Upper lobe of left lung (tissue), 6 donors: Measurements from ENCODE around the gene NUDT2. TPM values are rescaled to one million over a fixed set of nuclear protein-coding genes. Genes with fewer than 3 reads are reported as not detected.
A peak's percentile ranks its signal among the peaks of the same experiment; 100 is the strongest.

Source experiments
- ATAC-seq, 2 donors: fragments of 200-7000 bp; cut with Tn5 transposase; one replicate each; pipeline ENCODE4 v1.9.1; 2022; ENCODE audit warnings: mild to moderate bottlenecking in 2 of 2, moderate library complexity in 2 of 2; ENCODE audit not compliant: low FRiP score in 2 of 2
- DNase-seq, 2 donors: peaks; one replicate each; pipeline ENCODE4 v3.0.0-alpha.2; 2019 to 2020
- H3K27ac ChIP-seq, 4 donors: fragments of 200-600 bp; sonication (generic); one replicate each; pipeline ENCODE4 v1.5.1; 2016 to 2019
- H3K27me3 ChIP-seq, 4 donors: fragments of 200-600 bp; sonication (generic); one replicate each; pipeline ENCODE4 v1.5.1; 2017 to 2019
- H3K36me3 ChIP-seq, 4 donors: fragments of 200-600 bp; sonication (generic); one replicate each; pipeline ENCODE4 v1.5.1; 2016 to 2019
- H3K4me1 ChIP-seq, 4 donors: fragments of 200-600 bp; sonication (generic); one replicate each; pipeline ENCODE4 v1.5.1; 2018 to 2019
- H3K4me3 ChIP-seq, 4 donors: fragments of 200-600 bp; sonication (generic); one replicate each; pipeline ENCODE4 v1.5.1; 2017 to 2019; ENCODE audit warnings: mild to moderate bottlenecking in 2 of 4, moderate library complexity in 1 of 4
- H3K9me3 ChIP-seq, 4 donors: fragments of 200-600 bp; sonication (generic); one replicate each; pipeline ENCODE4 v1.5.1; 2018 to 2019
- CTCF ChIP-seq, 6 experiments: fragments of 450-650 bp in 4 of 6; fragments of 200-600 bp in 2 of 6; sonication (generic) in 2 of 6; IDR thresholded peaks; one replicate each; pipeline ENCODE4 v1.5.1; 2016 to 2019; ENCODE audit warnings: antibody characterized with exemption in 6 of 6
- EP300 ChIP-seq, 4 donors: sonication (generic); formaldehyde crosslinking; IDR thresholded peaks; one replicate each; pipeline ENCODE4 v1.5.1; 2017; ENCODE audit warnings: antibody characterized with exemption in 4 of 4, control low read depth in 2 of 4
- POLR2A ChIP-seq, 4 donors: fragments of 450-650 bp; IDR thresholded peaks; one replicate each; pipeline ENCODE4 v1.5.1; 2016 to 2017; ENCODE audit warnings: antibody characterized with exemption in 4 of 4, mild to moderate bottlenecking in 2 of 4
- POLR2AphosphoS5 ChIP-seq, 2 donors: sonication (generic); formaldehyde crosslinking; IDR thresholded peaks; one replicate each; pipeline ENCODE4 v1.5.1; 2017; ENCODE audit warnings: antibody characterized with exemption in 2 of 2
- WGBS, 2 donors: methylation state at CpG; one replicate each; pipeline ENCODE4 v1.1.5; 2017 to 2018; 5-methylcytosine and 5-hydroxymethylcytosine counted together
- total RNA-seq, 6 donors: library from RNA; depleted of rRNA in 4 of 6; stranded (reverse); fragments of >200 nt in 4 of 6; gene quantifications; one replicate each; pipeline versions ENCODE4 v1.1.0 to v1.2.1, GENCODE V29; 2016 to 2021
- donor health status: DM: no; HTN: no; CAD: no; lungs with moderate emphysema.
- donor health status: DM: no; HTN: yes; CAD: no; lungs with severe emphysema.

The NUDT2 gene
- total RNA-seq, 6 donors from 2014 or later = 4.2 to 17.8 (median 11.2) TPM

GRCh38 chr9:34373749-34374148 lies 44.4 kb downstream of the NUDT2 start:
- peaks cover 8 to 27% (median 18%) of the 10 kb centered on the region in 4 donors for H3K4me1 ChIP-seq
- ATAC-seq = no peak
- WGBS, 2 donors = 87 to 88% methylated on average over 2 of the region's 2 CpGs

GRCh38 chr9:34374339-34374738 lies 45.0 kb downstream of the NUDT2 start:
- WGBS, 2 donors = 80 to 83% methylated on average over 3 of the region's 3 CpGs
- H3K4me1 ChIP-seq = peaks cover 8 to 27% (median 19%) of the 10 kb centered on the region in 4 donors
- H3K27me3 ChIP-seq = no peaks in the 10 kb centered on the region
- no peak overlapping the region for H3K27ac ChIP-seq
- ATAC-seq (no peak), DNase-seq (no peak)
- TF ChIP-seq EP300 (IDR thresholded peaks at IDR 0.05) (no peak), POLR2AphosphoS5 (IDR thresholded peaks at IDR 0.05) (no peak)
- no peak overlapping the region for H3K4me3 ChIP-seq
- H3K36me3 ChIP-seq = peaks cover 0 to 30% (median 11%) of the 10 kb centered on the region in 4 donors
- no peaks in the 10 kb centered on the region for H3K9me3 ChIP-seq

More at GRCh38 chr9:34373749-34374148, 44.4 kb downstream of the NUDT2 start:
- no peak for DNase-seq
- Histone ChIP-seq H3K36me3 (peaks cover 0 to 30% (median 11%) of the 10 kb centered on the region in 4 donors), H3K27me3 (no peaks in the 10 kb centered on the region), H3K9me3 (no peaks in the 10 kb centered on the region), H3K27ac (no peak overlapping the region), H3K4me3 (no peak overlapping the region)
- TF ChIP-seq CTCF (IDR thresholded peaks at IDR 0.05) = no peak
- no peak for TF ChIP-seq EP300 (IDR thresholded peaks at IDR 0.05)
- TF ChIP-seq POLR2A (IDR thresholded peaks at IDR 0.05) = no peak
- no peak for TF ChIP-seq POLR2AphosphoS5 (IDR thresholded peaks at IDR 0.05)

GRCh38 chr9:34374905-34375552 lies 45.7 kb downstream of the NUDT2 start:
- no peak for TF ChIP-seq POLR2AphosphoS5 (IDR thresholded peaks at IDR 0.05)
- TF ChIP-seq CTCF (IDR thresholded peaks at IDR 0.05) = no peak
- peak in 1 of 4 donors; percentile 15 for TF ChIP-seq POLR2A (IDR thresholded peaks at IDR 0.05)
- no peak for TF ChIP-seq EP300 (IDR thresholded peaks at IDR 0.05)
- Histone ChIP-seq H3K4me3 (no peak overlapping the region), H3K27ac (peak overlapping the region in 3 of 4 donors; percentile 43 to 83 (median 82)), H3K4me1 (peaks cover 15 to 34% (median 26%) of the 10 kb centered on the region in 4 donors), H3K36me3 (peaks cover 0 to 24% (median 11%) of the 10 kb centered on the region in 4 donors), H3K9me3 (no peaks in the 10 kb centered on the region), H3K27me3 (no peaks in the 10 kb centered on the region)
- 47 to 56% methylated on average over 5 of the region's 5 CpGs for WGBS, 2 donors
- peak in 1 of 2 donors; percentile 65 for DNase-seq
- no peak for ATAC-seq

- H3K9me3 ChIP-seq = no peaks in the 10 kb centered on the region
- ATAC-seq = peak; percentile 29 to 40
These were observed 46.7 kb downstream of the NUDT2 start for GRCh38 chr9:34375901-34376595.

More at GRCh38 chr9:34375901-34376595, 46.7 kb downstream of the NUDT2 start:
- H3K27me3 ChIP-seq = no peaks in the 10 kb centered on the region
- 24 to 40% methylated on average over 5 of the region's 22 CpGs for WGBS, 2 donors
- H3K4me1 ChIP-seq = peaks cover 23 to 44% (median 35%) of the 10 kb centered on the region in 4 donors
- peak overlapping the region; percentile 70 to 76 (median 73) for H3K4me3 ChIP-seq
- H3K36me3 ChIP-seq = peaks cover 0 to 14% (median 5%) of the 10 kb centered on the region in 4 donors
- DNase-seq = peak in 1 of 2 donors; percentile 74
- peak overlapping the region; percentile 54 to 83 (median 81) for H3K27ac ChIP-seq
- TF ChIP-seq EP300 (IDR thresholded peaks at IDR 0.05) (no peak), POLR2AphosphoS5 (IDR thresholded peaks at IDR 0.05) (no peak), CTCF (IDR thresholded peaks at IDR 0.05) (peak in 4 of 6 experiments; percentile 24 to 42 (median 30))
